ENCODE data around the gene LENG8. TPM values are rescaled to one million over a fixed set of nuclear protein-coding genes. Genes with fewer than 3 reads are reported as not detected.

Gene LENG8
- total RNA-seq, 2 experiments from 2014 or later, result 63.2 to 137 TPM

- Histone ChIP-seq H2AFZ (ENCODE audit: low read length) (no peak overlapping the region), H3K4me3 (ENCODE audit: low read depth, low read length, poor library complexity, severe bottlenecking) (no peak overlapping the region), H3K9me3 (ENCODE audit: low read length) (peaks cover 10% of the 10 kb centered on the region; the same call in 1 of the 2 replicates), H3K4me2 (ENCODE audit: low read length) (no peak overlapping the region), H3K27ac (ENCODE audit: low read depth, low read length, poor library complexity, severe bottlenecking) (no peak overlapping the region), H4K20me1 (ENCODE audit: insufficient read depth, low read length) (no peaks in the 10 kb centered on the region), H3K4me1 (ENCODE audit: insufficient read depth, low read length, poor library complexity, severe bottlenecking) (no peaks in the 10 kb centered on the region), H3K36me3 (ENCODE audit: insufficient read depth, low read length) (no peaks in the 10 kb centered on the region), H3K9me2 (ENCODE audit: insufficient read depth, low read length) (no peaks in the 10 kb centered on the region), H3K79me2 (ENCODE audit: insufficient read depth, low read depth, low read length) (no peaks in the 10 kb centered on the region)
- ChIA-PET POLR2A (no interaction called here), CTCF (ENCODE audit: unreplicated experiment) (no interaction called here)
- DNase-seq (ENCODE audit: low spot score), result no peak
- no TSS peak for BruUV-seq (replicated peaks)
- intact Hi-C loops (cut with micrococcal nuclease; ENCODE audit: unreplicated experiment), result no loop called here
- no peak for TF ChIP-seq CTCF (conservative IDR thresholded peaks at IDR 0.05; ENCODE audit: low read length)
- TF ChIP-seq EZH2phosphoT487 (IDR thresholded peaks at IDR 0.05; ENCODE audit: borderline replicate concordance, low read depth, low read length), result no peak
These were observed 40.5 kb upstream of the LENG8 start for GRCh38 chr19:54408456-54409026.

GRCh38 chr19:54411033-54411432 is 38.0 kb upstream of the LENG8 start:
- ChIA-PET POLR2A (no interaction called here), CTCF (ENCODE audit: unreplicated experiment) (no interaction called here)
- no peak for DNase-seq (ENCODE audit: low spot score)
- no peak overlapping the region for H3K4me3 ChIP-seq (ENCODE audit: low read depth, low read length, poor library complexity, severe bottlenecking)
- H3K79me2 ChIP-seq (ENCODE audit: insufficient read depth, low read depth, low read length), result no peaks in the 10 kb centered on the region
- BruUV-seq (replicated peaks), result no TSS peak
- no peak overlapping the region for H3K27ac ChIP-seq (ENCODE audit: low read depth, low read length, poor library complexity, severe bottlenecking)
- no peak for TF ChIP-seq CTCF (conservative IDR thresholded peaks at IDR 0.05; ENCODE audit: low read length)
- no peak for TF ChIP-seq EZH2phosphoT487 (IDR thresholded peaks at IDR 0.05; ENCODE audit: borderline replicate concordance, low read depth, low read length)
- H2AFZ ChIP-seq (ENCODE audit: low read length), result no peak overlapping the region
- peaks cover 10% of the 10 kb centered on the region; the same call in 1 of the 2 replicates for H3K9me3 ChIP-seq (ENCODE audit: low read length)
- H3K36me3 ChIP-seq (ENCODE audit: insufficient read depth, low read length), result no peaks in the 10 kb centered on the region
- no peaks in the 10 kb centered on the region for H3K4me1 ChIP-seq (ENCODE audit: insufficient read depth, low read length, poor library complexity, severe bottlenecking)
- intact Hi-C loops (cut with micrococcal nuclease; ENCODE audit: unreplicated experiment), result no loop called here
- no peak overlapping the region for H3K4me2 ChIP-seq (ENCODE audit: low read length)
- no peaks in the 10 kb centered on the region for H4K20me1 ChIP-seq (ENCODE audit: insufficient read depth, low read length)
- H3K9me2 ChIP-seq (ENCODE audit: insufficient read depth, low read length), result no peaks in the 10 kb centered on the region

- no peaks in the 10 kb centered on the region for H3K9me2 ChIP-seq (ENCODE audit: insufficient read depth, low read length)
- POLR2A ChIA-PET, result no interaction called here
These were observed 36.1 kb upstream of the LENG8 start for GRCh38 chr19:54412877-54413276.

More at GRCh38 chr19:54412877-54413276, 36.1 kb upstream of the LENG8 start:
- Histone ChIP-seq H3K9me3 (ENCODE audit: low read length) (peaks cover 4% of the 10 kb centered on the region; the same call in 1 of the 2 replicates), H2AFZ (ENCODE audit: low read length) (no peak overlapping the region), H3K4me3 (ENCODE audit: low read depth, low read length, poor library complexity, severe bottlenecking) (no peak overlapping the region), H3K27ac (ENCODE audit: low read depth, low read length, poor library complexity, severe bottlenecking) (no peak overlapping the region), H3K79me2 (ENCODE audit: insufficient read depth, low read depth, low read length) (no peaks in the 10 kb centered on the region), H3K4me1 (ENCODE audit: insufficient read depth, low read length, poor library complexity, severe bottlenecking) (peaks cover 2% of the 10 kb centered on the region), H3K36me3 (ENCODE audit: insufficient read depth, low read length) (no peaks in the 10 kb centered on the region), H3K4me2 (ENCODE audit: low read length) (no peak overlapping the region), H4K20me1 (ENCODE audit: insufficient read depth, low read length) (no peaks in the 10 kb centered on the region)
- no peak for DNase-seq (ENCODE audit: low spot score)
- TF ChIP-seq EZH2phosphoT487 (IDR thresholded peaks at IDR 0.05; ENCODE audit: borderline replicate concordance, low read depth, low read length) (no peak), CTCF (conservative IDR thresholded peaks at IDR 0.05; ENCODE audit: low read length) (no peak)
- CTCF ChIA-PET (ENCODE audit: unreplicated experiment), result no interaction called here
- intact Hi-C loops (cut with micrococcal nuclease; ENCODE audit: unreplicated experiment), result no loop called here
- no TSS peak for BruUV-seq (replicated peaks)

Data from OCI-LY7 (cell line).